ENCODE data around the gene LY6G6C. TPM values are rescaled to one million over a fixed set of nuclear protein-coding genes. Genes with fewer than 3 reads are reported as not detected.

Gene LY6G6C
- total and polyA plus RNA-seq, 2 donors (not counting 1 experiment from before 2014, with no cell fraction given), result 0.13 TPM; not detected in 1

DNA sequence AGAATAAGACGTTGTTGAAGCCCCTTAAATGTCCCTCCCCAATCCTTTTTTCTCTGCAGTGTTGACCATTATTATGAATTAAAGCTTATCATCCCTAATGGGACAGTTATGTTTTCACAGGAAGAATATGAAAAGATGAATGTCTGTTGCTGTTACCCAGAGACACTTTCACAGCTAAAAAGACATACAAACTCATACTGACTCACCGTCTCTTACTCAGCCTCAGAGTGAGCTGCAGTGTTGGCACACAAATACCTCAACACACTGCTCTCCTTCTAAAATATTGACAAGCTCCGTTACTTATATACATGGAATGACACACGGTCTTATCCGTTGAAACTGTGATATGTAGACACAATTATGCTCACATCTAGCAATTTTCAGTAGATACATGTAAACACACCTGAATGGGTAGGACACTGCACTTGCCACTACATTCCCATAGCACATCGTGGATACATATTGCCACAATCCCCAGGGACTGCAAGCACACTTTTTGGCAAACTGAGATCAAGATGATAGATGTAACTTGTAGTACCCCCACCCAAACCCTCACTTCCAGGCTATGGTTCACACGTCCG lies 31.3 kb upstream of the LY6G6C start:
- Mint-ChIP-seq H3K27me3 (no peaks in the 10 kb centered on the region), H3K9me3 (ENCODE audit: insufficient read depth) (no peaks in the 10 kb centered on the region), H3K4me3 (no peak overlapping the region), H3K4me1 (no peaks in the 10 kb centered on the region), H3K27ac (no peak overlapping the region)
- H3K36me3 ChIP-seq (replicated peaks in 1 of 2; ENCODE audit: control extremely low read depth in 1 of 2, control insufficient read depth in 1 of 2, extremely low read depth in 1 of 2, insufficient read depth in 2 of 2, low read length in 1 of 2), result no peaks in the 10 kb centered on the region
- DNase-seq (no peak), ATAC-seq (ENCODE audit: low read depth) (no peak)
- intact Hi-C loops (cut with micrococcal nuclease), result no loop called here
- H3K9me3 ChIP-seq (ENCODE audit: control extremely low read depth in 1 of 3, control insufficient read depth in 2 of 3, insufficient read depth in 1 of 3, low read length in 2 of 3), result no peaks in the 10 kb centered on the region
- ChIA-PET POLR2A (interaction anchor here (0.6 to 1.1 kb wide), 3 partner anchors 12 to 30 kb away, joined by 3 to 8 read pairs (median 5); partner anchors contain the start of gene MPIG6B), CTCF (interaction anchor here (0.6 to 1.1 kb wide), 2 partner anchors 12 to 1868 kb away, joined by 3 read pairs; no protein-coding TSS in a partner anchor)
- WGBS (ENCODE audit: insufficient coverage), result 90% methylated on average over 6 of the region's 8 CpGs
- H3K4me1 ChIP-seq (ENCODE audit: control insufficient read depth in 2 of 2, insufficient read depth in 2 of 2, low read length in 2 of 2), result no peaks in the 10 kb centered on the region
- no peak overlapping the region for H3K4me2 ChIP-seq (replicated peaks; ENCODE audit: low read depth, low read length, poor library complexity, severe bottlenecking)
- TF ChIP-seq EZH2 (IDR thresholded peaks at IDR 0.05; ENCODE audit: borderline replicate concordance, insufficient read depth, low read depth, low read length, poor library complexity, severe bottlenecking) (no peak), CTCF (IDR thresholded peaks at IDR 0.05) (no peak)
- no peaks in the 10 kb centered on the region for H3K79me2 ChIP-seq (ENCODE audit: control insufficient read depth, insufficient read depth, low read length)
- H3K27ac ChIP-seq (ENCODE audit: low read length in 2 of 2), result no peak overlapping the region
- no peak overlapping the region for H2AFZ ChIP-seq (ENCODE audit: insufficient read depth, low read depth, low read length, poor library complexity, severe bottlenecking)
- no peak overlapping the region for H3K4me3 ChIP-seq (ENCODE audit: control extremely low read depth in 1 of 5, extremely low read depth in 1 of 5, insufficient read depth in 1 of 5, low read depth in 2 of 5, low read length in 4 of 5)
- H4K20me1 ChIP-seq (ENCODE audit: control insufficient read depth, insufficient read depth, low read length, poor library complexity, severe bottlenecking), result no peaks in the 10 kb centered on the region
- H3K9ac ChIP-seq (ENCODE audit: low read length), result no peak overlapping the region
- no peaks in the 10 kb centered on the region for H3K27me3 ChIP-seq (replicated peaks in 1 of 4; ENCODE audit: control extremely low read depth in 1 of 4, control insufficient read depth in 3 of 4, insufficient read depth in 4 of 4, low read length in 3 of 4)

GRCh38 chr6:31750411-31751022 lies 29.0 kb upstream of the LY6G6C start:
- TF ChIP-seq EZH2 (IDR thresholded peaks at IDR 0.05; ENCODE audit: borderline replicate concordance, insufficient read depth, low read depth, low read length, poor library complexity, severe bottlenecking) (no peak), CTCF (IDR thresholded peaks at IDR 0.05) (no peak)
- H3K27ac Mint-ChIP-seq, result no peak overlapping the region
- Histone ChIP-seq H3K9me3 (ENCODE audit: control extremely low read depth in 1 of 3, control insufficient read depth in 2 of 3, insufficient read depth in 1 of 3, low read length in 2 of 3) (no peaks in the 10 kb centered on the region), H3K4me1 (ENCODE audit: control insufficient read depth in 2 of 2, insufficient read depth in 2 of 2, low read length in 2 of 2) (no peaks in the 10 kb centered on the region), H3K4me3 (ENCODE audit: control extremely low read depth in 1 of 5, extremely low read depth in 1 of 5, insufficient read depth in 1 of 5, low read depth in 2 of 5, low read length in 4 of 5) (no peak overlapping the region), H3K79me2 (ENCODE audit: control insufficient read depth, insufficient read depth, low read length) (no peaks in the 10 kb centered on the region), H3K27ac (ENCODE audit: low read length in 2 of 2) (no peak overlapping the region), H3K9ac (ENCODE audit: low read length) (no peak overlapping the region), H3K27me3 (replicated peaks in 1 of 4; ENCODE audit: control extremely low read depth in 1 of 4, control insufficient read depth in 3 of 4, insufficient read depth in 4 of 4, low read length in 3 of 4) (no peaks in the 10 kb centered on the region), H4K20me1 (ENCODE audit: control insufficient read depth, insufficient read depth, low read length, poor library complexity, severe bottlenecking) (no peaks in the 10 kb centered on the region), H2AFZ (ENCODE audit: insufficient read depth, low read depth, low read length, poor library complexity, severe bottlenecking) (no peak overlapping the region), H3K36me3 (replicated peaks in 1 of 2; ENCODE audit: control extremely low read depth in 1 of 2, control insufficient read depth in 1 of 2, extremely low read depth in 1 of 2, insufficient read depth in 2 of 2, low read length in 1 of 2) (peaks cover 0 to 4% of the 10 kb centered on the region in 2 experiments), H3K4me2 (replicated peaks; ENCODE audit: low read depth, low read length, poor library complexity, severe bottlenecking) (no peak overlapping the region)
- no peaks in the 10 kb centered on the region for H3K27me3 Mint-ChIP-seq
- no peak overlapping the region for H3K4me3 Mint-ChIP-seq
- intact Hi-C loops (cut with micrococcal nuclease), result no loop called here
- ChIA-PET CTCF (interaction anchor here (1.0 to 2.0 kb wide), 2 partner anchors 21 to 80 kb away, joined by 3 to 4 read pairs; partner anchors contain the start of gene DDAH2), POLR2A (no interaction called here)
- no peak for ATAC-seq (ENCODE audit: low read depth)
- DNase-seq, result no peak
- no peaks in the 10 kb centered on the region for H3K4me1 Mint-ChIP-seq
- H3K9me3 Mint-ChIP-seq (ENCODE audit: insufficient read depth), result no peaks in the 10 kb centered on the region
- WGBS (ENCODE audit: insufficient coverage), result 100% methylated on average over 5 of the region's 7 CpGs
